NB4 (cell line): ENCODE measurements around the gene TCF19.

Experiments
- DNase-seq: peaks from one replicate; pipeline ENCODE4 v3.0.0; 2010; ENCODE audit warnings: low read depth
- H3K4me3 ChIP-seq: one replicate; pipeline ENCODE4 v1.5.1; 2011; ENCODE audit warnings: mild to moderate bottlenecking, low read depth, low read length, moderate library complexity
- CTCF ChIP-seq: IDR thresholded peaks from one replicate; pipeline ENCODE4 v1.5.1; 2012; ENCODE audit warnings: low read depth, low read length
- MYC ChIP-seq: IDR thresholded peaks from 2 replicates; pipeline ENCODE4 v1.6.1; 2011; ENCODE audit warnings: low read depth, low read length
- POLR2A ChIP-seq: IDR thresholded peaks from 2 replicates; pipeline ENCODE4 v1.6.1; 2011; ENCODE audit warnings: mild to moderate bottlenecking; ENCODE audit not compliant: insufficient read length; ENCODE audit errors: extremely low read depth
- TF ChIP-seq, protein P1 (sequence below): IDR thresholded peaks from 2 replicates; pipeline ENCODE4 v1.6.1; 2011; ENCODE audit warnings: low read depth, low read length

The TCF19 gene

GRCh38 chr6:31144296-31144969 lies 14.0 kb upstream of the TCF19 start:
- DNase-seq: no peak
- TF ChIP-seq MYC: no peak
- TF ChIP-seq POLR2A: no peak
- no peak for TF ChIP-seq CTCF
- TF ChIP-seq, protein P1, sequence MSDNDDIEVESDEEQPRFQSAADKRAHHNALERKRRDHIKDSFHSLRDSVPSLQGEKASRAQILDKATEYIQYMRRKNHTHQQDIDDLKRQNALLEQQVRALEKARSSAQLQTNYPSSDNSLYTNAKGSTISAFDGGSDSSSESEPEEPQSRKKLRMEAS: no peak
- H3K4me3 ChIP-seq: no peak overlapping the region

- no peak for TF ChIP-seq POLR2A
- no peak for TF ChIP-seq CTCF
- TF ChIP-seq MYC: no peak
- TF ChIP-seq, protein P1: no peak
- DNase-seq: no peak
- H3K4me3 ChIP-seq: no peak overlapping the region
Observed at GRCh38 chr6:31144970-31145340, 13.4 kb upstream of the TCF19 start.

GRCh38 chr6:31145386-31145785 lies 13.0 kb upstream of the TCF19 start:
- TF ChIP-seq CTCF: no peak
- no peak for TF ChIP-seq MYC
- TF ChIP-seq, protein P1: no peak
- H3K4me3 ChIP-seq: no peak overlapping the region
- no peak for DNase-seq

DNA sequence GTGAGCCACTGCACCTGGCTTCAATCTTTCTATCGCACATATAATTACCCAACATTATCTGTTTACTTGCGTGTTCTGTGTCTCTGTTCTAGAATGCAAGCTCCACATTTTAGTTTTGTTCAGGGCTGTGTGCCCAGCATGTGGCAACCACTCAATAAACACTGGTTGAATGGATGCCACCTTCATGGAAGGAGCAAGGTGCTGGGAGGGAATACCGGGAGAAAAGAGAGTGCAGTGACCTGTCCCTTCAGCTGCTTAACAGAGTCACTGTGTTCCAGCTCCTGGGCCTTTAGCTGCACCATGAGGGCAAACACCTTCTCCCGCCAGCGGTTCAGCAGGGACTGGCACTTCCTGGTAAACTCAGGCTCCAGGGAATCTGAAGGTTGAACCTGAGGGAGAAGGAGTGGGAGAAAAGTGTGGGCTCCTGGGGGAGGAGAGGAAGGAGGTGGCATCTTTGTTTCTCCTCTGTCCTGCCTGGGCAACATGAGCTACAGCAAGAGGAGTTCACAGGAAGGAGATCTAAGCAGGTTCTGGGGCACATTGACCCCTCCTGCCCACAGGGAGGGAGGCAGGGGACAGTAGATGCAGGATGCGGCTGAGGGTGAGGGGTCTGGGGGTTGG lies 8.5 kb upstream of the TCF19 start:
- TF ChIP-seq POLR2A: no peak
- TF ChIP-seq MYC: no peak
- TF ChIP-seq, protein P1: no peak
- TF ChIP-seq CTCF: no peak
- H3K4me3 ChIP-seq: no peak overlapping the region
- DNase-seq: no peak

DNA sequence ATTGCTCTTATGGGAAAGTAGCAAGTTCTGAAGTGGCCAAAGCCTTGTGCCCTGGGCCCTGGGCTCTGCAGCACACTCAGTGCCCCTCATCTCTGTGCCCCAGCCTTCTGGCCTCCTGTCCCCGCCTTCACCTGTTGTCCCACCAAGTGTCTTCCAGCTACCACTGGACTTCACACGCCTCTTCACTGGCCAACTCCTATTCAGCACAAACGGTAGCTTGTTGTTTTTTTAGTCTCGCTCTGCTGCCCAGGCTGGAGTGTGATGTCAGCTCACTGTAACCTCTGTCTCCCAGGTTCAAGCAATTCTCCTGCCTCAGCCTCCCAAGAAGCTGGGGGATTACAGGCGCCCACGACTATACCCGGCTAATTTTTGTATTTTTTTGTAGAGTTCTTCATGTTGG lies 5.6 kb upstream of the TCF19 start:
- TF ChIP-seq MYC (no peak), CTCF (no peak), POLR2A (no peak)
- TF ChIP-seq, protein P1: no peak
- H3K4me3 ChIP-seq: no peak overlapping the region
- no peak for DNase-seq
